GM10847 (cell line): Measurements from ENCODE around the gene B3GAT1.

Source experiments
- POLR2A ChIP-seq: IDR thresholded peaks from 2 replicates; pipeline ENCODE4 v1.6.1; 2011; ENCODE audit not compliant: insufficient read length; ENCODE audit errors: extremely low read depth

B3GAT1 gene

DNA sequence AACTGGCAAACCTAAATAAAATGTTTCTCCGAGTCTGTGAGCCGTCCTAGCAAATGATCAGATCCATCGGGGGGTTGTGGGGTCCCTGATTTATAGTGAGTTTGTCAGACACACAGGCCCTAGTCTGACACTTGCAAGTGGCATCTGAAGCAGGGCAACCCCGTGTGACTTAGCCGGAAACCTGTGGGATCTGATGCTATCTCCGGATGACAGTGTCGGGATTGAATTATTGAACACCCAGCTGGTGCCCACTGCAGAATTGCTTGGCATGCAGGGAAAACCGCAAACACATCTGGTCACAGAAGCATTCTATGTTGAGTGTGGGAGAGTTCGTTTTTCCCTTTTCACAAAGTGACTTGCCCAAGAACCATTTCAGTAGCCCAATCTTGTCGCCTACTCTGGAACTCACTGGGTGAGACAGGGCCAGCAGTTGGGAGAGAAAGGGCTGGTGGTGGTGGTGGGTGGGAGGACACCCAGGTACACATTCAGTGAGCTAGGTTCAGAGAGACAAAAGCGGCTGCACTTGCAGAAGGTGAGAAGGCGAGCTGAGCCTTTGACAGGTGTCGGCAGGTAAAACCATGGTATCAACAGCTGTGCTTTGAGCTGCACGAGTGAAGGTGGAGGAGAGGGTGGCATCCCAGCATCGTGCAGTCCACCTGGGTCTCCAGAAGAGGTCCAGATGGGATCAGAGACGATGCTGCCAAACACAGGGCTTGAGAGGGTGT lies 33.7 kb upstream of the B3GAT1 start:
- TF ChIP-seq POLR2A, result no peak

DNA sequence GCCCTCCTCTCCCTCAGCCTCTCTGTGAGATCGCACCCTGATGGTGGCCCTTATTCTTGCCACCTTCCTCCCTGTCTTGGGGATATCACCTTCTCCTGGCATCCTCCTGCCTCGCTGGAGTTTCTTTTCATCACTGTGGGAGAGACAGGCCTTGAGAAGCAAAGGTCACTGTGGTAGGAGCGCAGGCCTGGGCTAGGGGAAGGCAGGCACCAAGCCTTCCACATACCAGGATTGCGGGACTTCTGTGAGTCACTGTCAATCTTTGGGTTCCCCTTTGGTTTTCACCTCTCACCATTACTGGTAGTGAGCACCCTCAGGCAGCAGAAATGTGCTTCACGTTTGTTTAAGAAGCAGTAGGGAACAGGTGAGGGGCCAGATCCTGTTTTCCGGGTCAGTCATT lies 31.2 kb upstream of the B3GAT1 start:
- no peak for TF ChIP-seq POLR2A

DNA sequence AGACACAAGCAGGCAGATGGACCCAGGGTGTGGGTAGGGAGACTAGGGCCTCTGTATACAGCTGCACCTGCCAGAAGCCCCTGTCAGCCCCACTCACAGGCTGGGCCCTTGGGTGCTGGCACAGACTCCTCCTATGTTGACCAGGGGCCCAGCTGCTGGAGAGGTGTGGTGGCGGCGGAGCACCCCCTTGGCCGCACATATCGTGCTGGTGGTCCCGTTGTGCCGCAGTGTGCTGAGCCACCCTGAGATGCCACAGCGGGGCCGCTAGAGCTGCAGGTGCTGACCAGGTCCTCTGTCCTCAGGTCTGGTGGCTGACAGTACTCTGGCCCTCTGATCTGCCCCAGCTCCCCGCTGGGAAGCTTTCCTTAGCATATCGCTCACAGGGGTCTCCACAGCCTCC lies 30.2 kb upstream of the B3GAT1 start:
- TF ChIP-seq POLR2A, result no peak

DNA sequence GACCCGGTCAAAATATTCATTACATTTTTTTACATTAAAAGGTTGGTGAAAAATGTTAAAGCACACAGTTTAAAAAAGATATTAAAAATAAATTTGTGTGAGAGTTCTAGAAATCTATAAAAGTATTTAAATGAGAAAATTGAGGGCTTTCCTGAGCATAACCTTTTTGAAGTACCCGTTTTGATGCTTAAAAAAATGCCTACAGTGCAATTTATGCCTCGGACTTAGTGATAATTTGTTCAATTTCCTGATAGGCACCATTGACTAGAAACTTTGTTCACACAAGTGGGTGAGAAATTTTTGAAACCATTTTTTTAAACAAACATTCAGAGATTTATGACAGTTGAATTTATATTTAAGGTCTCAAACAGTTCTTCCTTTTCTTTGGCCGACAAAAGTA lies 29.7 kb upstream of the B3GAT1 start:
- no peak for TF ChIP-seq POLR2A

DNA sequence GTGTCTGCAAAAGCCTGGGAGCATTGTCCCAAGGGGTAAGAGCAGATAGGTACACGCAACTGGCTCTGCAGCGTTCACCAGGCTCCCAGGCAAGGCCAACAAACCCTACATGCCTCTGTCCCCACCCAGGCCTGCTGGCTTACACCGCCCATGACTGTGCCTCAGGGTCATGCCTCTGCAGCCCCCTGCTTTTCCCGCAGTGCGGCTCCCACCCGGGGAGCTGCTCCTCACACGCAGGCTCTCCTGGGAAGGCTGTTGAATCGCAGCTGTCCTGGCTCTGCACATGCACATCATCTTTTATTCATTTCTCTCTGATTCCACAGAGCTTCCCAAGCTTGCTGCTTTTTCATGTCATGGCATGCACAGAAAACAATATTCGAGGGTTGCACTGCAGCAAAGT lies 29.2 kb upstream of the B3GAT1 start:
- TF ChIP-seq POLR2A, result no peak

DNA sequence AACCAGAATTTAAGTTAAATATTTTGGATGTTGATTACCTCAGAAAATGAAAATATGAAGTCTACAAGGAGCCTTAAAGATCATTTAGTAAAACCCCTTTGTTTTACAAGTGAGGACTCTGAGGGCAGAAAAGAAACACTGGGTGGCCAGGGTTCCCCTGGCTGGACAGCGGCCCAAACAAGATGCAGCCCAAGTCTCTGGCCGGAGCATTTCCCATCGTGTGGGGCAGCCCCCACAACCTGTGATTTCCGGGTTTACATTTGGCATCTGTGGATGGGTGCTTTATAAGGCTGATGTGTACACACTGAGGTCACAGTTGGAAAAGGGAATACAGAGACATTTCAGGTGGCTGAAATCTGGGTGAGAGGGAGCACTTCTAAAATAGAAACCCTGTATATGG lies 28.8 kb upstream of the B3GAT1 start:
- no peak for TF ChIP-seq POLR2A

DNA sequence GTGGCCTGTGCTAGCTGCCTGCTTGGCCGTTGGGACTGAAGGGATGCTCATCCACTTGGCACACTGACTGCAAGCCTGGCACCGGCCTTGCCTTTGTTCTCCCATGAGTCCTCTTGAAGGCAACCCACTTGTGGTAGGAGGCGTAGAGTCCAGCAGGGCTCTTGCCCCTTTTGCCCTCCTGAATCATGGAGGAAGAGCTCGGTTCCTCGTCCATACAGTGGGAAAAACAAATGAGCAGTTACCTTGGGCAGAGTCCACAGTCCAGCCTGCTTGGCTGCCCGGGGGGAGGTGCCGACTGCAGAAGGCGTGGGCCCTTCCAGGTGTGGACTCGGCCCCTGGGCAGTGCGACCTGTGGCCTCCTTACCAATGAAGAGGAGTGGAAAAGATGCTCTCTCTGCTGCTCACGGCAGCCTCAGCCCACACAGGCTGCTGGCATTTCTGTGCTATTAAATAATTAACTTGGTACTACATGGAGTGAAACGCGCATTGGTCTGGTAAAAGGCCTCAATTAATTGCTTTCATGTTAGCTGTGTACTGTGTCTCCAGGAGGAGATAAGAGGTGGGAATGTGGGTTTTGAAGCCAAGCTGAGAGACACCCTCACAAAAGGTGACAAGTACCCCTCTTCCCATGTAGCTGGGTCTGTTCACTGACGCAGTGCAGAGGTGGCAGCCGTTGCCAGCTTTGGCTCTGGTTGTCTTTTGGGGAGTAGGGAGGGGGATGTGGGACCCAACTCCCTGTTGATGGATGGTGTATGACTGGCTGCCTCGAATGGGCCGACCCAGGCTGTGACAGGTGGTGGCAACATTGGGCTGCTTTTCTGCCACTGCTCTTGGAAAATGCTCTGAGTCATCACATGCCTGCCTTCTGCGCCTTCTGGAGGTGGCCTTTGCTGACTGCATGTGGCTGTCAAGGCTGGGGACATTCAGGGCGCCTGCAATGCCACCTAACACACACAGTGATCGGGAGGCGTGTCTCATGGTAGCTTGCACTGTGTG lies 26.8 kb upstream of the B3GAT1 start:
- TF ChIP-seq POLR2A, result no peak

DNA sequence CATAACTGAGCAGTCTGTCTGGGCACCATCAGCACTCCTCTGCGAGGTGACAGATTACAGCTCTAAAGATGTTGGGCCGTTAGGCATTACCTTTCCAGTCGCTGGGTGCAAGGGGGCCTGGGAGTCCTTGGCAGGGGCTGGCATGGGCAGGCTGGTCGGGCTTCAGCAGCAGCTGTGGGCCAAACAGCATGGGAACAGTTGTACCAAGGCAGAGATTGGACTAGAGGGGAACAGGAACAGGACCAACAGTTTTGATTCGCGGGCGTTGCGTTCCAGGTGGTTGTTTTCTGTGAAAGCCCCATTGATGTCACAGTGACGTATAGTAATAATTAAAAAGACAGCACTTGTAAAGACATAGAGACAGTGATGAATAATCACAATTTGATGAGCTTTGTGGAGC lies 25.8 kb upstream of the B3GAT1 start:
- TF ChIP-seq POLR2A, result no peak

DNA sequence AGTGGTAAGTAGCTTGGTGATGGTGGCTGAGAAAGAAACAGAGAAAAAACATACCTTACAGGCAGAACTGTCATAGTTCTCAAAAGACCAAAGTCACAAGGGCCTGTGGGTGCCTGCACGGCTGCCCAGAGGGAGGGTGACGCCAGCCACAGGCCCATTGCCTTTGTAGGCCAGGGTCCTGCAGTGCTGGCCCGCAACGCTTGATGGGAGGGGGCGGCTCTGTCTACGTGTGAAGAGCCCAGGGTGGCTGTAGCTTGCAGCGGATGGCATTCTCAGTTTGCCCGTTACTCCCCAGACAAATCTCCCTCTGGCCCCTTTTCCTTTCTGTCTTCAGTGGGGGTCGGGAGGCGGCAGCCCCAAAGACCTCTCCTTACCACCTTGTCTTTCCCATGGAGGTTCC lies 24.7 kb upstream of the B3GAT1 start:
- no peak for TF ChIP-seq POLR2A

DNA sequence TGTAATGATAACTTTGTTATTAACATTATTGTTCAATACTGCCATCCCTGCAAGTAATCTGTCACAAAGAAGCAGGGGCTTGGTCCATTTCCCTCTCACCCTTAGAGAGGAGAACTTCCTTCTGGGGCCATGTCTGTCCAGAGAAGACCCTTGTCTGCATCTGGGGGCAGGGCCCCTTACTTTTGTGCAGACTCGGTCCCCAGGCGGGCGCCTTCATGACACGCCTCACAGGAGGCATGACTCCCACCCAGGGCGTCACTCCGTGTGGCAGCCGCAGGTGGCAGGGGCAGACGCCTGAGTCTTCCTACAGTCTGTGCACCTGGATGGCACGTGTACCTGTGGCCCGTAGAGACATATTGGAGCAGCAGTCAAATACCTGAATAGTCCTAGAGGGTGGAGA lies 21.8 kb upstream of the B3GAT1 start:
- no peak for TF ChIP-seq POLR2A

DNA sequence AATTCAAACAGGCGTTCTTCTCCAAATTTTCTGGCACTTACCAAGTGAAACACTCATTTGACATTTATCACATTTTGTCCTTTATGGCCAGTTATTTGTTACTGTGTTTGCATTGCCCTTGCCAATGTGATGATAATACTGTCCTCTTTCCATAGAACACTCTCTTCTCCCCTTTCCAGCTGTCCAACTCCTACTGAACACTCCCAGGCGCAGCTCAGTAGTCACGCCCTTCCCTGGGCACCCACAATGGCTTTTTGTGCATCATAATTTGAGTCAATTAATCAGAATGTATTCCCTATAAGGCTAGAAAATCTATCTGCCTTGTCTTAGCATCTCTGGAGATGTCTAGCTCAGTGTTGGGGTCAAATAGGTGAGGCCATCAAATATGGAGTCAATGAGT lies 21.2 kb upstream of the B3GAT1 start:
- TF ChIP-seq POLR2A, result no peak

DNA sequence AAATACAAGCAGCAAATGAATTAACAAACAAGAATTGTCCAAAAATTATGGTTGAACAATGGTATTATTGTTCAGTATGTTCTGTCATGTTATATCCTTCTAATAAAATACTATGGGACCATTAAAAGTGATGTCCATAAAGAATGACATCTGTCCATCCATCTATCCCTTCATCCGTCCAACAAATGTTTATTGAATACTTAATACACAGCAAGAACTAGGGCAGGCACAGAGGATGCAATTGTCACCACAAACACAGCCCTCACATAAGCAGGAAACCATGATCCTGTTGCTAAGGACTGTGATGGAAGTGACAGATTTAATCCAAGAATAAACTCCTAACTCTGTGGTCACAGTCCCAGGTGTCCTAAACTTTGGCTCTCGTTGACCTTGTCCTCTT lies 20.7 kb upstream of the B3GAT1 start:
- TF ChIP-seq POLR2A, result no peak

DNA sequence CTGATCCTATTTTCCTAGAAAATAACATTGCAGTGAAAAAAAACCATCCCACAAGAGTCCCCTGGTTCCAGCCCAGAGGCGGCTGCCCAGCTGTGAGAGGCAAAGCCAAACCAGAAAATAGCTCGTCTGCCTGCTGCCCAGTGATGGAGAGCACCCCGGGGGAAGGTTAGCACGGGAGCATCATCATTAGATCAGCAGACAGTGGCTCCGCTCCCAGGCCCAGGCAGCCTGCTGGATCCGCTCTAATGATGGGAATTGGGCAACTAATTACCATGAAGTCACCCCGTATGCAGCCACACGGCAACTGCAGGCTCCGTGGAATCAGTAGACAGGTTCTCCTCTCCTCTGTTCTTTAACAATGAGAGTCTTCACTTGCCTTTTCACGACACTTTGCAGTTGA lies 17.1 kb upstream of the B3GAT1 start:
- no peak for TF ChIP-seq POLR2A

DNA sequence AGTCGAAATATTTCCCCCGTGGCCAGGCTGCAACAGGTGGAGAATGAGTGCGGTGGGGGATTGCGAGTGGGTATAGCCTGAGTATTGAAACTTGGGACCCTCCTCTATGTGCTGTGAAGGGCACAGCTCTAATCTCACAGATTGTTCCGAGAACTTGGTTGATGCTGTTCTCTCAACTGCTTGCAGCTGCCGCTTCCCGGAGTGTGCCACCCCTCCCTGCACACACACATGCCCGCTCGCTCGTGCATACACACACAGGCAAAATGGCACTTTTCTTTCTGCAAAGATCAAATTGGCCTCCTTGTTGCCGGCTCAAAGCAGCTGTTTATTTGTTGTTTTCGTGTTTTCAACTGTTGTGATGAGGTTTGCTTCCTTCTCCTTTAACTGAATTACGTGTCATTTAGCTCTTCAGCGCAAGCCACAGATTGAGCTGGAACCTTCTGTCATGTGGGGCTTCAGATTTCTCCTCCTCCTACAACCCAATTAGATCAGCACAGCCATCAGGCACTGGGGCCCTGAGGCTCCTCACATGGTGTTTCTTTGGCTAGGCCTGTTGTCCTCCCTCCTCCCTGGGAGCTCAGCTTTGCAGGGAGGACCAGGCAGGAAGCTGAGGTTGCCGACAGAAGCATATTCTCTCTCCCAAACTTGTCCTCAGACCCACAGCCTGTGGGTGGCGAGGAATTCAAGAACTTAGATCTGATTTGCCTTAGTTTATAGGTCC lies 13.9 kb upstream of the B3GAT1 start:
- no peak for TF ChIP-seq POLR2A

DNA sequence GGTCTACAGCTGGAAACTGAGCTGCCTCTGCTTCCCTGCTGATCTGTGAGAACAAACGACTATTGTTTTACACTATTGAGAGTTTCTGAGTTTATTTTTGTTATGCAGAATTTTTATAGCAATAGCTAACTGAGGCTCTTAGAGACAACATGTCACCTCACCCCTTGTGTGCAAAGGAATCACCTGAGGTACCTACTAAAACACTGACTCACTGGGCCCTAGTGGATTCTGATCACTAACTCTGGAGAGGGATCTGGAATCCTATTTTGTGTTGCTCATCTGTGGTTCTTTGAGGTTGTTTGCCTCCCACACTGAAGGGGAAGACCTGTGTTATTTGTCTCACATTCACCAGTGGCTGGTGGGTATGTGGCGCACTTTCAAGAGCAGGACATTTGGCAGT lies 13.4 kb upstream of the B3GAT1 start:
- TF ChIP-seq POLR2A, result no peak

DNA sequence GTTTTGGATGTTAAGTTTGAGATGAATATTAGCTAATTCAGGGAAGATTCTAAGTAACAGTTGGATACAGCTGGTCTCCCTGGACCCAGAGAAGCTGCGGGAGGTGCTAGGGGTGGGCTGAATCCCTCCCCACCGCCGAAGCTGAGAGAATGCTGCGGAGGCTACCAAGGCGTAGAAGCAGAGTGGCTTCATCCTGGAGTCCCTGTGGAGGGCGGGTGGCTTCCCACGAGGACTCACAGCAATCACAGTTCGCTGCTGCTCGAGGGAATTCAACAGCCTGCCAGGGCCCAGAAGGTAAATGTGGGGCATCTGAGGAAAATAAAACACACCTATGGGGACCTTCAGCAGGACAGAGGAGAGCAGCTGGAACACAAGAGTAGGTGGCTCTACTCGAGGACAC lies 11.1 kb upstream of the B3GAT1 start:
- no peak for TF ChIP-seq POLR2A
